Breast epithelium (tissue), 4 donors: ENCODE data around the gene SHISA4. TPM values are rescaled to one million over a fixed set of nuclear protein-coding genes. Genes with fewer than 3 reads are reported as not detected.
A peak's percentile ranks its signal among the peaks of the same experiment; 100 is the strongest.

ENCODE experiments used
- DNase-seq, 2 donors: peaks; one replicate each; pipeline ENCODE4 v3.0.0-alpha.2; 2019; ENCODE audit warnings: low spot score in 2 of 2
- H3K27ac ChIP-seq, 2 donors: fragments of 200-600 bp; sonication (generic) in 1 of 2; one replicate each; pipeline ENCODE4 v1.5.1; 2016 to 2019; ENCODE audit warnings: mild to moderate bottlenecking in 1 of 2
- H3K27me3 ChIP-seq, 2 donors: fragments of 200-600 bp; sonication (generic) in 1 of 2; one replicate each; pipeline versions ENCODE4 v1.5.1 to v1.6.0; 2017 to 2019; ENCODE audit warnings: control low read depth in 1 of 2, mild to moderate bottlenecking in 1 of 2
- H3K36me3 ChIP-seq: fragments of 200-600 bp; one replicate; pipeline ENCODE4 v1.5.1; 2019
- H3K4me1 ChIP-seq, 2 donors: fragments of 200-600 bp; sonication (generic); one replicate each; pipeline ENCODE4 v1.5.1; 2016 to 2019; ENCODE audit warnings: control low read depth in 1 of 2
- H3K4me3 ChIP-seq, 3 donors: fragments of 200-600 bp; sonication (generic); 1 replicate in 2 of 3; 2 replicates in 1 of 3; pipeline ENCODE4 v1.5.1; 2016 to 2019; ENCODE audit warnings: mild to moderate bottlenecking in 3 of 3, moderate library complexity in 2 of 3
- H3K9me3 ChIP-seq, 2 donors: fragments of 200-600 bp; sonication (generic) in 1 of 2; one replicate each; pipeline ENCODE4 v1.5.1; 2016 to 2019; ENCODE audit warnings: control low read depth in 1 of 2
- POLR2A ChIP-seq: fragments of 450-650 bp; IDR thresholded peaks from one replicate; pipeline ENCODE4 v1.6.1; 2016; ENCODE audit warnings: antibody characterized with exemption, mild to moderate bottlenecking, moderate library complexity
- POLR2AphosphoS5 ChIP-seq, 3 donors: sonication (generic); formaldehyde crosslinking; IDR thresholded peaks; one replicate each; pipeline ENCODE4 v1.6.1; 2017; ENCODE audit warnings: antibody characterized with exemption in 3 of 3
- intact Hi-C: fragments of 100-400 bp; cut with DNase I; formaldehyde crosslinking; loops from one replicate; pipeline ENCODE4 v1.15.1; 2023; ENCODE audit warnings: low total_unique reads
- total RNA-seq, 3 donors: library from RNA; depleted of rRNA; stranded (reverse); fragments of >200 nt; gene quantifications; one replicate each; pipeline ENCODE4 v1.1.0, GENCODE V29; 2016
- TF ChIP-seq, protein P1 (sequence below), 3 donors: fragments of 450-650 bp; IDR thresholded peaks; one replicate each; pipeline ENCODE4 v1.5.1; 2016 to 2017; ENCODE audit warnings: antibody characterized with exemption in 3 of 3, mild to moderate bottlenecking in 3 of 3, moderate library complexity in 3 of 3

SHISA4 gene
- total RNA-seq, 3 donors from 2014 or later, result 15.7 to 21.9 (median 20.3) TPM

DNA sequence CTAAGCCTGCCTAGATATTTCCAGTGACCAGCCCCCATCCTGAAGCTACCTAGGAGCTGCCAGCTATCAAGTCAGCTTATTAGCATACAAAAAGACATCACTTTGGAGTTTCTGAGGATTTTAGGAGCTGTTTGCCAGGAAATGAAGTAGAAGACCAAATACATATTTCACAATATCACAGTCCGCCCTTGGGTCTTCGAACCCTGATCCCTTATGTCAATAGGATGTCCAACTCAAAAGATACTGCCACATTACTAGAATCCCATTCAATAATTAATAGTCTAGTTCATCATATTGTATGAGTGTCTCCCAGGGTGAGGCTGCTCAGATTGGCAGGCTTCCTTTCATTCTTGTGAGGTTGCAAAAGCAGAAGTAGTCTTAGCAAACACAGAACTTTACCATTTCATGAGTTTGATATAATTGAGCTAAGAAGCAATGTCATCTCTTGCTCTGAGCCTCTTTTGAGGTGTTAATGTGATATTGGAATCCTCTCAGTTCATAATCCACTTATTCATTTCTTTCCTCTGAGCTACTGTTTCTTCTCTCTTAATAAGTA, 46.1 kb upstream of the SHISA4 start:
- Histone ChIP-seq H3K27ac (no peak overlapping the region), H3K9me3 (no peaks in the 10 kb centered on the region), H3K36me3 (no peaks in the 10 kb centered on the region), H3K4me1 (no peaks in the 10 kb centered on the region), H3K4me3 (no peak overlapping the region), H3K27me3 (no peaks in the 10 kb centered on the region)
- intact Hi-C loops, result no loop called here
- DNase-seq, result no peak
- TF ChIP-seq POLR2AphosphoS5 (IDR thresholded peaks at IDR 0.05), result no peak
- TF ChIP-seq POLR2A, result no peak
- TF ChIP-seq, protein P1, sequence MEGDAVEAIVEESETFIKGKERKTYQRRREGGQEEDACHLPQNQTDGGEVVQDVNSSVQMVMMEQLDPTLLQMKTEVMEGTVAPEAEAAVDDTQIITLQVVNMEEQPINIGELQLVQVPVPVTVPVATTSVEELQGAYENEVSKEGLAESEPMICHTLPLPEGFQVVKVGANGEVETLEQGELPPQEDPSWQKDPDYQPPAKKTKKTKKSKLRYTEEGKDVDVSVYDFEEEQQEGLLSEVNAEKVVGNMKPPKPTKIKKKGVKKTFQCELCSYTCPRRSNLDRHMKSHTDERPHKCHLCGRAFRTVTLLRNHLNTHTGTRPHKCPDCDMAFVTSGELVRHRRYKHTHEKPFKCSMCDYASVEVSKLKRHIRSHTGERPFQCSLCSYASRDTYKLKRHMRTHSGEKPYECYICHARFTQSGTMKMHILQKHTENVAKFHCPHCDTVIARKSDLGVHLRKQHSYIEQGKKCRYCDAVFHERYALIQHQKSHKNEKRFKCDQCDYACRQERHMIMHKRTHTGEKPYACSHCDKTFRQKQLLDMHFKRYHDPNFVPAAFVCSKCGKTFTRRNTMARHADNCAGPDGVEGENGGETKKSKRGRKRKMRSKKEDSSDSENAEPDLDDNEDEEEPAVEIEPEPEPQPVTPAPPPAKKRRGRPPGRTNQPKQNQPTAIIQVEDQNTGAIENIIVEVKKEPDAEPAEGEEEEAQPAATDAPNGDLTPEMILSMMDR (IDR thresholded peaks at IDR 0.05), result no peak

DNA sequence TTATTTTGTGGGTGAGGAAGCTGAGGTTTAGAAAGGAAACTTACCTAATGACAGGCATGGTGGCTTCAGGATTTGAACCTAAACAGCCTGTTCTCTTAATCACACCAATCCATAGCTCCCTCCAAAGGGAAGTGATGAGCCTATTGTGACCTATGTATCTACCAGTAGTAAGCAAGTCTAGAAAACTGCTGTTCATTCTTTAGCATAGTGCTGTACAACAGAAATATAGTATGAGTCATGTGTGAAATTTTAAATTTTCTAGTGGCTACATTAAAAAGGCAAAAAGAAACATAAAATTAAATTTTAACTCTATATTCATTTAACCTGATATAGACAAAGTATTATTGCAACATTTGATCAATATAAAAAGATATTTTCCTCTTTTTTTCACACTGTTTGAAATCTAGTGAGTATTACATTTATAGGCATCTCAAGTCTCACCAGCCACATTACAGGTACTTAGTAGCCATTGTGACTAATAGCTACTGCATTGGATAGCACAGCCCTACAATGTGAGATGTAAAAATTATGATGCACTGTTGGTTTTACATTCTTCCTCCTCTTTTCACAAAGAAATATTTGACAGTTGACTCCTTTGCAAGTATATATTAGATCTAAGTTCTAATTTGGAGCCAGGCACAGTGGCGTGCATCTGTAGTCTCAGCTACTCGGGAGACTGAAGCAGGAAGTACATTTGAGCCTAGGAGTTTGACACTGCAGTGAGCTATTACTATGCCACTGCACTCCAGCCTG, 43.2 kb upstream of the SHISA4 start:
- Histone ChIP-seq H3K4me1 (peaks cover 0 to 6% of the 10 kb centered on the region in 2 donors), H3K27me3 (no peaks in the 10 kb centered on the region), H3K4me3 (no peak overlapping the region), H3K9me3 (no peaks in the 10 kb centered on the region), H3K36me3 (no peaks in the 10 kb centered on the region), H3K27ac (no peak overlapping the region)
- no peak for DNase-seq
- no peak for TF ChIP-seq POLR2AphosphoS5 (IDR thresholded peaks at IDR 0.05)
- TF ChIP-seq POLR2A, result no peak
- TF ChIP-seq, protein P1 (IDR thresholded peaks at IDR 0.05), result no peak
- intact Hi-C loops, result no loop called here

DNA sequence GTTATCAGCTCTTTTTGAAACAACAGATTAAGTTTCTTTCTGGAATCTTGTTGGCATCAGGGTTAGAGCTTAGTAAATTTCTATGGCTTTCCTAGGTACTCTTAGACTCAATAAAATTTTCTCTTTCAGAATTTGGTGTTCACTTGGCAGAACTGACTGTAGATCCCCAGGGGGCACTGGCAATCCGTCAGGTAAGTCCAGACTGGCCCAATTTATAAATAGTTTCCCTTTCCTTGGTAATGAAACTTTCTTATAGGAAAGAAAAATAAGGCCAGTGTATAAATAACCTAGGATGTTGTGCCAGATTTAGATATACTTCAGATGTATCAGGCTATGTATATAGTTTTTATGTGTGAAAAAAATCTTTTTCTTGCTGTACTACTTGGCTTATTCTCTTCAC, 41.5 kb upstream of the SHISA4 start:
- H3K27ac ChIP-seq, result peak overlapping the region in 1 of 2 donors; percentile 2
- no peak overlapping the region for H3K4me3 ChIP-seq
- TF ChIP-seq POLR2AphosphoS5 (IDR thresholded peaks at IDR 0.05) (no peak), POLR2A (no peak)
- TF ChIP-seq, protein P1 (IDR thresholded peaks at IDR 0.05), result no peak
- intact Hi-C loops, result no loop called here
- DNase-seq, result no peak
- peaks cover 0 to 6% of the 10 kb centered on the region in 2 donors for H3K4me1 ChIP-seq
- H3K9me3 ChIP-seq, result no peaks in the 10 kb centered on the region
- no peaks in the 10 kb centered on the region for H3K36me3 ChIP-seq
- H3K27me3 ChIP-seq, result no peaks in the 10 kb centered on the region

DNA sequence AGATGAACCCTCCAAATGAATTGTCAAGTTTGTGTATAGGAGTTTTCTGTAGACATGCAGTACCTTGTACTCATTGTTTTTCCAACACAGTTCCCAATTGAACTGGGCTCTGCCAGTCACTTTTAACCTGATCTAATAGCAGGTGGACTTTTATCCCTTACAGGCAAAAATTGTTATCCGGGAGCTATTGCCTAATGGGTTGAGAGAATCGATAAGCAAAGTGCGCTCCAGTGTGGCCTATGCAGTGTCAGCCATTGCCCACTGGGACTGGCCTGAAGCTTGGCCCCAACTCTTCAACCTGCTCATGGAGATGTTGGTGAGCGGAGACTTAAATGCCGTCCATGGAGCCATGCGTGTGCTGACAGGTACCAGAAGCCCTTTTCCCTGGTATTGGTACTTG, 40.5 kb upstream of the SHISA4 start:
- no peaks in the 10 kb centered on the region for H3K36me3 ChIP-seq
- H3K9me3 ChIP-seq, result no peaks in the 10 kb centered on the region
- no peaks in the 10 kb centered on the region for H3K27me3 ChIP-seq
- peaks cover 0 to 6% of the 10 kb centered on the region in 2 donors for H3K4me1 ChIP-seq
- no peak for DNase-seq
- peak overlapping the region in 1 of 2 donors; percentile 11 for H3K27ac ChIP-seq
- no peak overlapping the region for H3K4me3 ChIP-seq
- intact Hi-C loops, result no loop called here
- TF ChIP-seq, protein P1 (IDR thresholded peaks at IDR 0.05), result no peak
- TF ChIP-seq POLR2AphosphoS5 (IDR thresholded peaks at IDR 0.05) (no peak), POLR2A (no peak)

DNA sequence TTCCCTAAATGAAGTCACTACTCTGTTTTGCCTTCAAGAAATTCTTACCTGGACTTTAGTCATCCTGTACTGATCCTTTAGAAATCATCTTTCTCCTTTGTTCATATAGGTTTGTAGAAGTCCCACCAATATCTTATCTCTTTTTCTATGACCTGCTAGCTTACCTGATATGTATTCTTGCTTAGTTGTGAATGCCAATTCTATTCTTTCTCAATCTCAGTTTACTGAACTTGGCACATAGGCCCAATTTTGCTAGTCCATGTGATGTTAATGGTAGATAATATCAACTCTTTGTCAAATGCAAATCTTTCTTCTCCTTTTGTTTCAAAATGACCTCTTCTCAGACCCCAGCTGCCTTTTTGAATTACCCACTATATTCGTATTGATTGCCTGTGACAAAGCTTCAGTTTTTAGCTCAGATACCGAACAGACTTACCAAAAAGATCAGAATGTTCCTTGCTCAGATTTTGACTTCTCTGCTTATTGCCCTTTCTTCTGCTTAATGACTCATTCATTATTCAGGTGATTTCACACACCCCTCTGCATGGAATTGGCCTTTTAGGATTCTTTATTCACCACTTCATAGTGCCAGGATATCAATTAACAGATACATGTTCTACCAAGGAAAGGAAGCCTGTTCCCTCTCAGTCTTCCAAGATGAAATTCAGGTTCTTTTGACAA, 39.2 kb upstream of the SHISA4 start:
- TF ChIP-seq POLR2A (no peak), POLR2AphosphoS5 (IDR thresholded peaks at IDR 0.05) (no peak)
- TF ChIP-seq, protein P1 (IDR thresholded peaks at IDR 0.05), result no peak
- peaks cover 0 to 6% of the 10 kb centered on the region in 2 donors for H3K4me1 ChIP-seq
- no peaks in the 10 kb centered on the region for H3K36me3 ChIP-seq
- no peaks in the 10 kb centered on the region for H3K27me3 ChIP-seq
- H3K9me3 ChIP-seq, result no peaks in the 10 kb centered on the region
- H3K4me3 ChIP-seq, result no peak overlapping the region
- H3K27ac ChIP-seq, result peak overlapping the region; percentile 32 to 58
- DNase-seq, result no peak
- intact Hi-C loops, result no loop called here
